ENCODE data around the gene CA7. TPM values are rescaled to one million over a fixed set of nuclear protein-coding genes. Genes with fewer than 3 reads are reported as not detected.

The CA7 gene
- total and polyA plus RNA-seq, 2 donors (not counting 3 experiments of a cell fraction or from before 2014, with no cell fraction given): not detected

DNA sequence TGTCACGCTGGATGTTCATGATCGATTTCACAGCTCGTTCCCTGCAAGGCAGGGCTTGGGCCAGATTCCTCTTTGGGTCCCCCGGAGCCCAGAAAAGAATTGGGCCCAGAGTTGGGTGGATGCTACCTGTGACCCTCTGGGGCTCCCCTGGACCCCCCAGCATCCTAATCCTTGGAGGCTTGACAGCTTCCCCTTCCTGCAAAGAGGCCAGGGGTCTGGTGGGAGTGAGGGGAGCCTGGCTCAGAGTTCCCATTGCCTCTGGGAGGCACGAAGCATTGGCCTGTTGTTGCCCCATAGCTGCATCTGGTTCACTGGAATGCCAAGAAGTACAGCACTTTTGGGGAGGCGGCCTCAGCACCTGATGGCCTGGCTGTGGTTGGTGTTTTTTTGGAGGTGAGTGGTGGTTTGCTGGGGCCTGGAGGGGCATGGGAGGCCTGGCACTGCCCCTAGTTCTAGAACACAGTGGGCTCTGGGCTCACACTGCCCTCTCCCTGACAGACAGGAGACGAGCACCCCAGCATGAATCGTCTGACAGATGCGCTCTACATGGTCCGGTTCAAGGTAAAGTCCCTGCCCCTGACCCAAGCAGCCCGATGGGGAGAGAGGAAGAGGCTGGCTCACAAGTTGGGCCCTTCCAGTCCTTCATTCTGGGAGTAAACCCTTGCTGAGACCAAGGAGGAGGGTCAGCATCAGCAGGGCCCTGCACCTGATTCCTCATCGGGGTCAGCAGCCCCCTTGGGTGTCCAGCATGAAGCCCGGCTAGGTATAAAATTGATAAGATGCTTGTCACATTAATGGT, 7.2 kb downstream of the CA7 start:
- ChIA-PET POLR2A (no interaction called here), CTCF (interaction anchor here (0.7 to 1.4 kb wide), 4 partner anchors 9 to 21 kb away, joined by 3 to 4 read pairs (median 4); partner anchors contain the start of gene NAE1)
- H2AFZ ChIP-seq (ENCODE audit: low read depth, low read length): no peak overlapping the region
- no peaks in the 10 kb centered on the region for H3K9me1 ChIP-seq (replicated peaks; ENCODE audit: control insufficient read depth, extremely low read depth, insufficient read depth, low read length)
- BruUV-seq (replicated peaks): no TSS peak
- H4K20me1 ChIP-seq (replicated peaks; ENCODE audit: control insufficient read depth, extremely low read depth, insufficient read depth, low read length): no peaks in the 10 kb centered on the region
- FAIRE-seq (no peak), DNase-seq (ENCODE audit: low read depth, low spot score) (no peak)
- no peak overlapping the region for H3K4me3 ChIP-seq (replicated peaks in 1 of 3; ENCODE audit: insufficient read depth in 1 of 3, low read depth in 1 of 3, low read length in 3 of 3)
- no peaks in the 10 kb centered on the region for H3K79me2 ChIP-seq (ENCODE audit: control insufficient read depth, insufficient read depth, low read length)
- H3K4me2 ChIP-seq (ENCODE audit: insufficient read depth, low read length): no peak overlapping the region
- no peak for TF ChIP-seq MYC (IDR thresholded peaks at IDR 0.05; ENCODE audit: low read depth, low read length)
- no peak for TF ChIP-seq JUN (IDR thresholded peaks at IDR 0.05; ENCODE audit: borderline replicate concordance, insufficient read depth, insufficient read length, low read depth)
- no peak for TF ChIP-seq FOS (IDR thresholded peaks at IDR 0.05; ENCODE audit: borderline replicate concordance, insufficient read depth, low read length)
- H3K27ac ChIP-seq (ENCODE audit: insufficient read depth, low read depth, low read length): no peak overlapping the region
- no peaks in the 10 kb centered on the region for H3K4me1 ChIP-seq (ENCODE audit: control insufficient read depth, extremely low read depth, insufficient read depth, low read length)
- H3K9me3 ChIP-seq (replicated peaks; ENCODE audit: control insufficient read depth, insufficient read depth, low read length): no peaks in the 10 kb centered on the region
- no peaks in the 10 kb centered on the region for H3K36me3 ChIP-seq (ENCODE audit: control insufficient read depth in 2 of 2, extremely low read depth in 1 of 2, insufficient read depth in 2 of 2, low read length in 2 of 2)
- H3K27me3 ChIP-seq (ENCODE audit: control insufficient read depth in 2 of 2, insufficient read depth in 2 of 2, low read length in 2 of 2): peaks cover 11 to 15% of the 10 kb centered on the region in 2 experiments
- intact Hi-C loops (cut with micrococcal nuclease) (no loop called here), dilution Hi-C loops (cut with MboI; ENCODE audit: extremely low pct_ligation_motif_present, low sequenced_read_pairs) (no loop called here)
- H3K9ac ChIP-seq (replicated peaks; ENCODE audit: extremely low read depth, insufficient read depth, low read length): no peak overlapping the region

DNA sequence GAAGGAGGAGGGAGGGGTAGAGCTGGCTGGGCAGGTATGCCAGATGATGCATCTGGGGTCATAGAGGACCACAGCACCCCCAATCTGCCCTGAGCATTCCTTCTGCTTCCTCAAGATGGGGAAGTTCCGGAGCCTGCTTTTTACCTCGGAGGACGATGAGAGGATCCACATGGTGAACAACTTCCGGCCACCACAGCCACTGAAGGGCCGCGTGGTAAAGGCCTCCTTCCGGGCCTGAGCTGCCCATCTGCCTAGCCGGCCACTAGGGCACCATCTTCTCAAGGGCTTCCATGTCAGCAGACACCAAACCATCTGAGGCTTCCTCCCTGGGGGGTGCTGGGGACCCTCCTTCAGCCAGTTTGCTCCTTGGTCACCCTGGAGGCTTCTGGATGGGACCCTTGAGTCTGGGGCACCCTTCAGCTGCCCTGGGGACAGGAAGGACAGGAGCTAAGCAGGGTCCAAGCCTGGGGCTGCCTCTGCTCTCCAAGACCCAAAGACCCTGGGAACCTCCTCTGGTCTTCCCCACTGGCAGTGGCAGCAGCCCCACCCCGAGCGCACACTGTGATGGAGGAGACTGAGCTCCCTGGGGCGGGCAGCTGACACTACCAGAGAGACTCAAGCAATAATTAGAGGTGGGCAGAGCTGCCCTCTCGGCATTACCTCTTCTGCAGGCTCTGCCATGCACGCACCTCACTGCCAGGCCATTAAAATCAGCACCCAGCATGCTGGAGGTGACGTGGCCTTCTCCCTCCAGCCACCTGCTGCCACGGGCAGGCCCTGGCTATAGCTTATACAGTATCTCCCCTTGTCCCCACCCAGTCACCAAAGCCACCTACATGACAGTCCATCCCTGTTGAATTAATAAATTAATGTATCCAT, 9.3 kb downstream of the CA7 start:
- no peak for FAIRE-seq
- CTCF ChIA-PET: interaction anchor here (1.0 to 5.2 kb wide), 4 partner anchors 15 to 245 kb away, joined by 3 to 43 read pairs (median 6); partner anchors contain the start of gene NAE1

More for the DNA sequence above, 9.3 kb downstream of the CA7 start:
- H4K20me1 ChIP-seq (replicated peaks; ENCODE audit: control insufficient read depth, extremely low read depth, insufficient read depth, low read length): no peaks in the 10 kb centered on the region
- H2AFZ ChIP-seq (ENCODE audit: low read depth, low read length): no peak overlapping the region
- no peaks in the 10 kb centered on the region for H3K9me3 ChIP-seq (replicated peaks; ENCODE audit: control insufficient read depth, insufficient read depth, low read length)
- POLR2A ChIA-PET: no interaction called here
- TF ChIP-seq MYC (IDR thresholded peaks at IDR 0.05; ENCODE audit: low read depth, low read length): no peak
- no peak for TF ChIP-seq POLR2A (IDR thresholded peaks at IDR 0.05; ENCODE audit: low read depth, low read length)
- no peak for TF ChIP-seq EZH2 (IDR thresholded peaks at IDR 0.05; ENCODE audit: borderline replicate concordance, low read depth, low read length, severe bottlenecking)
- no peak overlapping the region for H3K27ac ChIP-seq (ENCODE audit: insufficient read depth, low read depth, low read length)
- H3K36me3 ChIP-seq (ENCODE audit: control insufficient read depth in 2 of 2, extremely low read depth in 1 of 2, insufficient read depth in 2 of 2, low read length in 2 of 2): no peaks in the 10 kb centered on the region
- no peak overlapping the region for H3K4me2 ChIP-seq (ENCODE audit: insufficient read depth, low read length)
- H3K4me3 ChIP-seq (replicated peaks in 1 of 3; ENCODE audit: insufficient read depth in 1 of 3, low read depth in 1 of 3, low read length in 3 of 3): no peak overlapping the region
- dilution Hi-C loops (cut with MboI; ENCODE audit: extremely low pct_ligation_motif_present, low sequenced_read_pairs) (no loop called here), intact Hi-C loops (cut with micrococcal nuclease) (no loop called here)
- no peak overlapping the region for H3K9ac ChIP-seq (replicated peaks; ENCODE audit: extremely low read depth, insufficient read depth, low read length)
- no peaks in the 10 kb centered on the region for H3K4me1 ChIP-seq (ENCODE audit: control insufficient read depth, extremely low read depth, insufficient read depth, low read length)
- no peaks in the 10 kb centered on the region for H3K9me1 ChIP-seq (replicated peaks; ENCODE audit: control insufficient read depth, extremely low read depth, insufficient read depth, low read length)
- BruUV-seq (replicated peaks): no TSS peak
- no peaks in the 10 kb centered on the region for H3K79me2 ChIP-seq (ENCODE audit: control insufficient read depth, insufficient read depth, low read length)
- peaks cover 0 to 3% of the 10 kb centered on the region in 2 experiments for H3K27me3 ChIP-seq (ENCODE audit: control insufficient read depth in 2 of 2, insufficient read depth in 2 of 2, low read length in 2 of 2)
- no peak for DNase-seq (ENCODE audit: low read depth, low spot score)
